ENCODE results near the gene SPATA46.

The SPATA46 gene

GRCh38 chr1:162386292-162387225 is 9.9 kb upstream of the SPATA46 start:
- no peak overlapping the region for H3K9ac ChIP-seq
- H4K20me1 ChIP-seq, result no peaks in the 10 kb centered on the region; the same call in 1 of the 2 replicates
- no peaks in the 10 kb centered on the region for H3K36me3 ChIP-seq
- H3K4me1 ChIP-seq, result peaks cover 38% of the 10 kb centered on the region
- no peak overlapping the region for H3K4me2 ChIP-seq
- no peak overlapping the region for H3K27ac ChIP-seq
- H3K27me3 ChIP-seq, result no peaks in the 10 kb centered on the region
- H3K4me3 ChIP-seq, result no peak overlapping the region
- H3K9me3 ChIP-seq, result no peaks in the 10 kb centered on the region
- TF ChIP-seq Cebpa-rat (IDR thresholded peaks at IDR 0.05), result no peak

- no peak overlapping the region for H3K9ac ChIP-seq
- peaks cover 36% of the 10 kb centered on the region for H3K4me1 ChIP-seq
- H3K4me3 ChIP-seq, result no peak overlapping the region
- no peak overlapping the region for H3K4me2 ChIP-seq
- no peaks in the 10 kb centered on the region; the same call in 1 of the 2 replicates for H4K20me1 ChIP-seq
- no peak overlapping the region for H3K27ac ChIP-seq
- TF ChIP-seq Cebpa-rat (IDR thresholded peaks at IDR 0.05), result no peak
- no peaks in the 10 kb centered on the region for H3K36me3 ChIP-seq
- H3K27me3 ChIP-seq, result no peaks in the 10 kb centered on the region
- H3K9me3 ChIP-seq, result no peaks in the 10 kb centered on the region
Observed at GRCh38 chr1:162385702-162386101, 9.0 kb upstream of the SPATA46 start.

GRCh38 chr1:162385280-162385623 is 8.6 kb upstream of the SPATA46 start:
- Histone ChIP-seq H3K4me3 (no peak overlapping the region), H3K4me1 (peaks cover 32% of the 10 kb centered on the region)

GRCh38 chr1:162384601-162385279 is 8.1 kb upstream of the SPATA46 start:
- no peak for TF ChIP-seq Cebpa-rat (IDR thresholded peaks at IDR 0.05)

More at GRCh38 chr1:162385280-162385623, 8.6 kb upstream of the SPATA46 start:
- no peaks in the 10 kb centered on the region for H3K9me3 ChIP-seq
- no peak overlapping the region for H3K4me2 ChIP-seq
- no peaks in the 10 kb centered on the region for H3K36me3 ChIP-seq
- H3K27ac ChIP-seq, result no peak overlapping the region
- H4K20me1 ChIP-seq, result no peaks in the 10 kb centered on the region; the same call in 1 of the 2 replicates
- no peak overlapping the region for H3K9ac ChIP-seq
- H3K27me3 ChIP-seq, result no peaks in the 10 kb centered on the region
- TF ChIP-seq Cebpa-rat (IDR thresholded peaks at IDR 0.05), result no peak

GRCh38 chr1:162384116-162384515 is 7.5 kb upstream of the SPATA46 start:
- TF ChIP-seq Cebpa-rat (IDR thresholded peaks at IDR 0.05), result no peak
- Histone ChIP-seq H3K9me3 (no peaks in the 10 kb centered on the region), H3K27ac (no peak overlapping the region), H3K4me1 (peaks cover 20% of the 10 kb centered on the region), H3K27me3 (no peaks in the 10 kb centered on the region), H3K36me3 (no peaks in the 10 kb centered on the region), H4K20me1 (no peaks in the 10 kb centered on the region), H3K4me3 (no peak overlapping the region), H3K9ac (no peak overlapping the region), H3K4me2 (no peak overlapping the region)

More at GRCh38 chr1:162384601-162385279, 8.1 kb upstream of the SPATA46 start:
- no peaks in the 10 kb centered on the region for H3K9me3 ChIP-seq
- no peaks in the 10 kb centered on the region for H3K36me3 ChIP-seq
- H3K27me3 ChIP-seq, result no peaks in the 10 kb centered on the region
- H3K4me3 ChIP-seq, result no peak overlapping the region
- H3K9ac ChIP-seq, result no peak overlapping the region
- H3K4me1 ChIP-seq, result peaks cover 27% of the 10 kb centered on the region
- H3K27ac ChIP-seq, result no peak overlapping the region
- H4K20me1 ChIP-seq, result no peaks in the 10 kb centered on the region; the same call in 1 of the 2 replicates
- H3K4me2 ChIP-seq, result no peak overlapping the region

GRCh38 chr1:162383516-162383915 is 6.9 kb upstream of the SPATA46 start:
- Histone ChIP-seq H3K9me3 (no peaks in the 10 kb centered on the region), H3K27ac (no peak overlapping the region), H3K4me2 (no peak overlapping the region), H4K20me1 (no peaks in the 10 kb centered on the region), H3K4me3 (no peak overlapping the region), H3K4me1 (peaks cover 14% of the 10 kb centered on the region), H3K27me3 (no peaks in the 10 kb centered on the region), H3K9ac (no peak overlapping the region), H3K36me3 (no peaks in the 10 kb centered on the region)
- no peak for TF ChIP-seq Cebpa-rat (IDR thresholded peaks at IDR 0.05)

- no peak overlapping the region for H3K27ac ChIP-seq
- no peaks in the 10 kb centered on the region for H4K20me1 ChIP-seq
- no peaks in the 10 kb centered on the region for H3K27me3 ChIP-seq
- no peak overlapping the region for H3K4me2 ChIP-seq
- H3K9ac ChIP-seq, result no peak overlapping the region
- TF ChIP-seq Cebpa-rat (IDR thresholded peaks at IDR 0.05), result no peak
- H3K4me3 ChIP-seq, result no peak overlapping the region
- H3K9me3 ChIP-seq, result no peaks in the 10 kb centered on the region
- H3K36me3 ChIP-seq, result no peaks in the 10 kb centered on the region
- H3K4me1 ChIP-seq, result peaks cover 10% of the 10 kb centered on the region
Observed at GRCh38 chr1:162383091-162383490, 6.4 kb upstream of the SPATA46 start.

GRCh38 chr1:162381941-162382750 is 5.5 kb upstream of the SPATA46 start:
- no peak overlapping the region for H3K27ac ChIP-seq
- no peaks in the 10 kb centered on the region for H4K20me1 ChIP-seq
- H3K9ac ChIP-seq, result no peak overlapping the region
- no peak overlapping the region for H3K4me2 ChIP-seq
- 0 out of 2 replicates have a peak, but pooled peaks cover under 1% of the 10 kb centered on the region for H3K4me1 ChIP-seq
- H3K4me3 ChIP-seq, result no peak overlapping the region
- TF ChIP-seq Cebpa-rat (IDR thresholded peaks at IDR 0.05), result no peak
- no peaks in the 10 kb centered on the region for H3K27me3 ChIP-seq
- H3K9me3 ChIP-seq, result no peaks in the 10 kb centered on the region
- no peaks in the 10 kb centered on the region for H3K36me3 ChIP-seq

GRCh38 chr1:162381383-162381782 is 4.7 kb upstream of the SPATA46 start, which contains the start of gene C1orf226:
Gene C1orf226 (plus strand): TSS chr1:162381728. CDS start chr1:162381902, 174 bp downstream.
- H3K9me3 ChIP-seq, result no peaks in the 10 kb centered on the region
- no peaks in the 10 kb centered on the region for H4K20me1 ChIP-seq
- no peak within 1 kb of the TSS for H3K9ac ChIP-seq
- H3K4me2 ChIP-seq, result no peak within 1 kb of the TSS
- H3K4me1 ChIP-seq, result no peaks in the 10 kb centered on the region
- no peak within 1 kb of the TSS for H3K27ac ChIP-seq
- H3K36me3 ChIP-seq, result no peaks in the 10 kb centered on the region
- H3K4me3 ChIP-seq, result no peak within 1 kb of the TSS
- TF ChIP-seq Cebpa-rat (IDR thresholded peaks at IDR 0.05), result no peak
- H3K27me3 ChIP-seq, result no peaks in the 10 kb centered on the region
